ENCODE results near the gene INTS1.

The INTS1 gene

GRCh38 chr7:1509226-1509625 lies 5.0 kb upstream of the INTS1 start:
- DNase-seq (ENCODE audit: low read depth, low spot score) = no peak

GRCh38 chr7:1508277-1508758 lies 4.1 kb upstream of the INTS1 start:
- no peak for DNase-seq (ENCODE audit: low read depth, low spot score)

- no peak for DNase-seq (ENCODE audit: low read depth, low spot score)
Measured at GRCh38 chr7:1505731-1506550, 1.8 kb upstream of the INTS1 start.

- DNase-seq (ENCODE audit: low read depth, low spot score) = no peak
Measured at GRCh38 chr7:1503390-1503789, 799 bp downstream of the INTS1 start.

GRCh38 chr7:1502845-1503244 lies 1.3 kb downstream of the INTS1 start:
- no peak for DNase-seq (ENCODE audit: low read depth, low spot score)

DNA sequence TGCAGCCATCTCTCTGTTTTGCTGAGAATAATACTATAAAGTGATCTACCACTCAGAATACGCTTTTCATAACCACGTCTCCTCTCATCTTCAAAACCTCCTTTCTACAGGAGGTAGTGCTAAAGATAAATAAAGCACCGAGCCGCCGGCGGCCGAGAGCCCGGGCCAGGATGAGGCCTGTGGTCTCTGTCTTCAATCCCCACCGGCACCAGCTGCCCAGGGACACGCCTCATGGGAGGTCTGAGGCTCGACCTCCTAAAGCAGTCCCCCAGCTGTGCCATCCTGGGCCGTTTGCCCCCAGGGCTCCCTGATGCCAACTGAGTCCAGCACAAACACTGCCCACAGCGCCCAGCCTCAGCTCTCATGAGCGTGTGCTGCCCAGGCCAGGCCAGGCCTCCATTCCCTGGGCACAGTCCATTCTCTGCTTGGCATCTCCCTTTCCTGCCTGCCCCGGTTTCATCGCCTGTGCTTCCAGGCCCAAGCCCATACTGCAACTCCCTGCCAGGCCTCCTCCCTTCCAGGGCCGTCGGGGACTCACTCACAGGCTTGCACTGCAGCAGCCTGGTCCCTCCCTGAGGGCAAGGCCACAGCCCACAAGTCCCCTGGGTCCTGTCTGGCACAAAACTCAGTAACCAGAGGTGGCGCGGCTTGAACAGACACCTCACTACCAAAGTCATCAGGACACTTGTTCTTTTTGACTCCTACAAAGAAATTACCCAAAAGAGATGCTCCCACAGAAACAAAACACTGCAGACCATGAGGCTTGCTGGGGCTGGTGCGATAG lies 2.5 kb downstream of the INTS1 start:
- DNase-seq (ENCODE audit: low read depth, low spot score) = no peak

GRCh38 chr7:1500064-1500807 lies 4.0 kb downstream of the INTS1 start:
- no peak for DNase-seq (ENCODE audit: low read depth, low spot score)

DNA sequence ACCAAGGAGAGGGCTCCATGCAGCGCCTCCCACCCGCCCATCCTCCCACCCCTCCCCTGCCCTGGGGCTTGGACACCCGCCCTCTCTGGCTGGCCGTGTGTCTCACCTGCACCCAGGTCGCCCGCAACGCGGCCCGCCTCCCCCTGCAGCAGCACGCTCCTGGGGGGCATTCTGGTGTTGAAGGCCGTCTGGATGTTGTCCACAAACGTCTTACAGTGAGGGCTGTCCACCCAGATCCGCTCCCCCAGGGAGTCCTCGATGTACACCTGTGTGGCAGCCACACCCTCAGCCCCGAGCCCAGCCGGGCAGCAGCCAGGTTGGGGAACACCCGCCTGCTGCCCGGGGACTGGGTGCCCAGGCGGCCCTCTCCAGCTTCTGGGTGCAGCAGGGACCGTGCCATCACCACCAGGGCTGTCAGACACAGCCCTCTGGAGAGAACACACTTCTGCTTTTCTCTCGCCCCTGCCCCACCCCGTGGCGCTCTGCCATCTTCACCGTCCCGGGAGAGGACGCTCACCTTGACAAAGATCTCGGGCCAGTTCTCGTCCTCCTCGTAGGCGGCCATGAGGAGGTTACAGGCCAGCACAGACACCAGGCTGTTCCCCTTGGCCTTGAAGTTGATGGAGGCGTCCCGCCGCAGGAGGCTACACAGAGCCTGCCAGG lies 4.7 kb downstream of the INTS1 start:
- DNase-seq (ENCODE audit: low read depth, low spot score) = no peak

DNA sequence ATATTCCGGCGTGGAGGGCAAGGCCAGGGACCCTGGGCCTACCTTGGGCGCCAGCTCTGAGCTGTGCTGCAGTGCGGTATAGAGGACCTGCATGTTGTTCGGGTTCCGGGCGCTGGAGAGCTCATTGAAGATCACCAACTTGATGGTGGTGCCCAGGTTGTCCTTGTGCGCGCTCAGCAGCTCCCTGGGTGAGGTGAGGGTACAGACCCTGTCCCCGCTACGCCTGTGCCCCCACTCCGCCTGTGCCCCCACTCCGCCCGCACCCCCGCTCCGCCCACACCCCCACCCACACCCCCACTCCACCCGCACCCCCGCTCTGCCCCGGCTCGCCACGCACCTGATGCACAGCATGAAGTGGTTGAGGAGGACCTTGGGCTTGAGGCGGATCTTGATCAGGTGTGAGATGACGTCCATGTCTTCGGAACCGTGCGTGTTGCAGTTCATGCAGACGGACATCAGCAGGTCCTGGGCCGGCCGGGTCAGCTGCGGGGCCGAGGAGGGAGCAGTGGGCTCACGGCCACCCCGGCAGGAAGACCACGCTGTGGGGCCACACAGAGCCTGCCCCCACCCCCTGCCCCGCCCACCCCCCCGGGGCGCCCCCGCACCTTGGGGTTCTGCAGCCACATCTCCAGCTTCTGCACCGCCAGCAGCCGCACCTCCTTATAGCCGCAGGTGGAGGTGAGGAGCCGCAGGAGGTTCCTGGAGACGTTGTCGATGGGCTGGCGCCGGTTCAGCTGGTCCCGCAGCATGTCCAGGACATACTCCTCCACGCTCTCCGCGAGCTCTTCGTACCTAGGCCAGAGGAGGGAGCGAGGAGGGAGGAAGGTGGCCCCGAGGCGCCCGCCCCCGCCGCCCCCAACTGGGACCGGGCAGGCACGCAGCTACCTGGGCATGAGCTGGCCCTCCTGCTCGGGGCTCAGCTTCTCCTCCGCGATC lies 5.6 kb downstream of the INTS1 start:
- no peak for DNase-seq (ENCODE audit: low read depth, low spot score)

- no peak for DNase-seq (ENCODE audit: low read depth, low spot score)
Measured at GRCh38 chr7:1497293-1497927, 6.8 kb downstream of the INTS1 start.

- no peak for DNase-seq (ENCODE audit: low read depth, low spot score)
Measured at GRCh38 chr7:1496531-1497292, 7.5 kb downstream of the INTS1 start.

GRCh38 chr7:1495564-1496242 lies 8.5 kb downstream of the INTS1 start:
- no peak for DNase-seq (ENCODE audit: low read depth, low spot score)

DNA sequence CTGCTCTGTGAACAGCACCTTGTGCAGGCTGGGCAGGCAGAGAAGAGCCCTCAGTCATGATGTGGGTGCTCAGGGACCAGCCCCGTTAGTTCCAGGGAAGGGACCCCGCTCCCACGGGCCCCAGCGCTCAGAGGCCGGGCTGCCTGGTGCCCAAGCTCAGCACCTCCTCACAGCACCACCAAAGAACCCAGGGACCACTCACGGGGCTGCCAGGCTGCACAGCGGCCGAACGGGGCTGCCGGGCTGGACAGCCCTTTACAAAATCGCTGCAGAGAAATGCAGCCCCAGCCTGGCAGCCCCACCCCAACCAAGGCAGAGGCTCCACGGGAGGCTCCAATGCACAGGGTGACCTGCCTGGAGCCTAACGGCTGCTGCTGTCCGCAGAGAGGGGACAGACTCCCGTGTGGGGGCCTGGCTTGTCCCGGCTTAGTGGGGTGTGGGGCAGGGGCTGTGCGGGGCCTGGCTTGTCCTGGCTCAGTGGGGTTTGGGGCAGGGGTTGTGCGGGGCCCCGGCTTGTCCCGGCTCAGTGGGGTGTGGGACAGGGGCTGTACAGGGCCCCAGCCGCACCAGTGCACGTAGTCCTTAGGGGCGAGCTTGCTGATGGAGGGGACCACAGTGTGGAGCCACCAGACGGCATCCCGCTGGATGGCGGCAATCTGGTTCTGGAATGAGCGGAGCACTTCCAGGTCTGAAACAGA lies 9.2 kb downstream of the INTS1 start:
- DNase-seq (ENCODE audit: low read depth, low spot score) = no peak

DNA sequence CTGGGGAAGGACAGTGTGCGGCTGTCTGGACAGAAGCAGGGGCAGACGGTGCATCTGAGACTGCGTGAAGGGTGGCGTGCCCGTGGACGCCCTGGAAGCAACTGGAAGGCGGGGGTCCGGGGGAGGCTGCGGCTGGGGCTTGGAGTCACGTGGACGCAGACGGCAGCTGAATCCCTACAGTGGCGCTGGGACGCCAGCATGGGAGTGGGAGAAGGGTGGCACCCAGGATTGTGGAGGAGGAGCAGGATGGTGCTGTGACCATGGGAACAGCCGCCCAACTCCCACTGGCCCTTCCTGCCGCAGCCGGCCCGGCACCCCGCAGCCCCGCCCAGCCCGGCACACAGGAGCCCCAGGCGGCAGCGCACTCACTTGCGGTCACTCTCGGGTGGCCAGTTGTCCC lies 9.7 kb downstream of the INTS1 start:
- no peak for DNase-seq (ENCODE audit: low read depth, low spot score)

DNA sequence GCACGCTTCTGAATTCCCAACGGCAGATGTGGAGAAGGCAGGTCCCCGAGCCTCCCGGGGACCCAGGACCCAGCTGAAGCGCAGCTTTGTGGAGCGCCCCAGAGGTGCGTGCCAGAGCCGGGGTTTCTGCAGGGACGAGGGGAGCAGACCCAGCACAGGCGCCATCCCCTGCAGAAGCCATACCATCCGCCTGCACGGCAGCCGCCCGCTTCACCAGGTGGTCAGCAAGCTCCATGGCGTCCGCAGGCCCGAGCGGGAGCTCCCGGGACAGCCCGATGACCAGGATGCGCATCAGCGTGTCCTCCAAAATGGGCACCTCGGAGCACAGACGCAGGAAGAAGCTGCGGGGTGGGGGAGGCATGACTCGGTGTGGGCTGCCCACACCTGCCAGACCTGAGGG lies 10.6 kb downstream of the INTS1 start:
- DNase-seq (ENCODE audit: low read depth, low spot score) = no peak

- no peak for DNase-seq (ENCODE audit: low read depth, low spot score)
Measured at GRCh38 chr7:1493129-1493528, 11.1 kb downstream of the INTS1 start.

- DNase-seq (ENCODE audit: low read depth, low spot score) = no peak
Measured at GRCh38 chr7:1492640-1493039, 11.5 kb downstream of the INTS1 start.

DNA sequence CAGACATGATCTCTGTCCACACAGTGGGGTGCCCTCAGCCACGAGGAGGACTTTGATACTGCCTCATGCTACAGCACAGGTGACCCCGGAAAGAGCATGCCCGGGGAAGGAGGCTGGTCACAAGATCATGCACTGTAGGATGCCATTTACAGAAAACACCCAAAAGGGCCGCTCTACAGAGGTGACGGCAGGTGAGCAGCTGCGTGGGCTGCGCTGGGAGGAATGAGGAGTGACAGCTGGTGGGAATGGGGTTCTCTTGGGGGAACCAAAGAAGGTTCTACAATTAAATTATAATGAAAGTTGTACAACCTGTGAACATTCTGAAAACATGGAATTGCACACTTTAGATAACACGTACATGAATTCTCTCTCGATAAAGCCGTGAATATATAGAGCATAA lies 12.0 kb downstream of the INTS1 start:
- no peak for DNase-seq (ENCODE audit: low read depth, low spot score)

Data from activated naive CD8-positive, alpha-beta T cell treated with anti-CD3 and anti-CD28 coated beads, Interleukin-2, amount 50 U/mL, for 16 hours (primary cell).